WTC11 (cell line): ENCODE results near the gene MYOF. TPM values are rescaled to one million over a fixed set of nuclear protein-coding genes. Genes with fewer than 3 reads are reported as not detected.

Experiments used
- ATAC-seq: fragments of 200-7000 bp; cut with Tn5 transposase; 2 replicates; pipeline ENCODE4 v1.10.0; 2021; ENCODE audit warnings: mild to moderate bottlenecking, moderate library complexity
- CTCF ChIA-PET: fragments of 300-600 bp; sonication (Branson Sonifier 250); formaldehyde crosslinking; loops from one replicate; lab custom pipeline; 2021; ENCODE audit warnings: antibody characterized with exemption; lab: Charles Lee
- POLR2A ChIA-PET: fragments of 350-600 bp; sonication (Branson Sonifier 250); formaldehyde crosslinking; loops from one replicate; lab custom pipeline; 2021; ENCODE audit warnings: antibody characterized with exemption; lab: Charles Lee
- DNase-seq: peaks from one replicate; pipeline ENCODE4 v3.0.0; 2021; ENCODE audit warnings: low spot score
- H3K27ac Mint-ChIP-seq: 2 replicates; pipeline ENCODE4 v1.8.0; 2021; ENCODE audit warnings: mixed read lengths
- H3K27me3 Mint-ChIP-seq: 2 replicates; pipeline ENCODE4 v1.8.0; 2021; ENCODE audit warnings: low read depth, mild to moderate bottlenecking, moderate library complexity, mixed read lengths
- H3K36me3 Mint-ChIP-seq: 2 replicates; pipeline ENCODE4 v1.8.0; 2021; ENCODE audit warnings: mixed read lengths
- H3K4me1 Mint-ChIP-seq: 2 replicates; pipeline ENCODE4 v1.8.0; 2022; ENCODE audit warnings: mixed read lengths
- H3K4me3 Mint-ChIP-seq: 2 replicates; pipeline ENCODE4 v1.8.0; 2021; ENCODE audit warnings: mild to moderate bottlenecking, moderate library complexity, mixed read lengths
- H3K9me3 Mint-ChIP-seq: 2 replicates; pipeline ENCODE4 v1.8.0; 2021; ENCODE audit warnings: mixed read lengths
- FOXP1 ChIP-seq: sonication (generic); formaldehyde crosslinking; IDR thresholded peaks from 2 replicates; pipeline ENCODE4 v1.8.0; 2022; ENCODE audit warnings: missing genetic modification reagents, mild to moderate bottlenecking, moderate library complexity, borderline replicate concordance
- KAT7 ChIP-seq: sonication (generic); formaldehyde crosslinking; IDR thresholded peaks from 2 replicates; pipeline ENCODE4 v1.8.1; 2023; ENCODE audit warnings: missing genetic modification reagents, mild to moderate bottlenecking, borderline replicate concordance
- MYBL2 ChIP-seq: sonication (generic); formaldehyde crosslinking; IDR thresholded peaks from 2 replicates; pipeline ENCODE4 v1.8.1; 2023; ENCODE audit warnings: mild to moderate bottlenecking, moderate library complexity, missing genetic modification reagents
- NFE2L1 ChIP-seq: sonication (generic); formaldehyde crosslinking; IDR thresholded peaks from 2 replicates; pipeline ENCODE4 v1.8.1; 2023; ENCODE audit warnings: missing genetic modification reagents
- NR2C2 ChIP-seq: sonication (generic); formaldehyde crosslinking; IDR thresholded peaks from 2 replicates; pipeline ENCODE4 v1.8.0; 2022; ENCODE audit warnings: mild to moderate bottlenecking, missing genetic modification reagents
- PRRX2 ChIP-seq: fragments of 250-450 bp; sonication (Bioruptor Pico); IDR thresholded peaks from 2 replicates; pipeline ENCODE4 v1.8.0; 2021; ENCODE audit warnings: mild to moderate bottlenecking
- RORB ChIP-seq: fragments of 250-450 bp; sonication (Bioruptor Pico); IDR thresholded peaks from 2 replicates; pipeline ENCODE4 v1.9.0; 2021; ENCODE audit warnings: mild to moderate bottlenecking
- SP1 ChIP-seq: sonication (generic); formaldehyde crosslinking; conservative IDR thresholded peaks from 2 replicates; pipeline ENCODE4 v1.8.1; 2022; ENCODE audit warnings: missing genetic modification reagents
- ZNF121 ChIP-seq: sonication (generic); formaldehyde crosslinking; IDR thresholded peaks from 2 replicates; pipeline ENCODE4 v1.8.0; 2023; ENCODE audit warnings: missing genetic modification reagents
- ZNF138 ChIP-seq: sonication (generic); formaldehyde crosslinking; conservative IDR thresholded peaks from 2 replicates; pipeline ENCODE4 v1.8.1; 2022; ENCODE audit warnings: mild to moderate bottlenecking, moderate library complexity, missing genetic modification reagents
- ZNF232 ChIP-seq: sonication (generic); formaldehyde crosslinking; IDR thresholded peaks from 2 replicates; pipeline ENCODE4 v1.8.0; 2022; ENCODE audit warnings: mild to moderate bottlenecking, missing genetic modification reagents
- ZNF317 ChIP-seq: sonication (generic); formaldehyde crosslinking; IDR thresholded peaks from 2 replicates; pipeline ENCODE4 v1.8.1; 2023; ENCODE audit warnings: low read depth, mild to moderate bottlenecking, moderate library complexity, missing genetic modification reagents, borderline replicate concordance
- total RNA-seq: library from RNA; stranded (reverse); gene quantifications from 3 replicates; pipeline ENCODE4 v1.2.3, GENCODE V29; 2021
- TF ChIP-seq, protein P1 (sequence below): sonication (generic); formaldehyde crosslinking; IDR thresholded peaks from 2 replicates; pipeline ENCODE4 v1.8.1; 2023; ENCODE audit warnings: mild to moderate bottlenecking, missing genetic modification reagents, borderline replicate concordance
- TF ChIP-seq, protein P2 (sequence below): sonication (generic); formaldehyde crosslinking; IDR thresholded peaks from 2 replicates; pipeline ENCODE4 v1.8.1; 2023; ENCODE audit warnings: mild to moderate bottlenecking, missing genetic modification reagents, moderate library complexity
- TF ChIP-seq, protein P3 (sequence below): sonication (generic); formaldehyde crosslinking; IDR thresholded peaks from 2 replicates; pipeline ENCODE4 v1.8.0; 2022; ENCODE audit warnings: mild to moderate bottlenecking, missing genetic modification reagents
- TF ChIP-seq, protein P4 (sequence below): sonication (generic); formaldehyde crosslinking; IDR thresholded peaks from 2 replicates; pipeline ENCODE4 v1.8.0; 2023; ENCODE audit warnings: missing genetic modification reagents
- TF ChIP-seq, protein P5 (sequence below): sonication (generic); formaldehyde crosslinking; IDR thresholded peaks from 2 replicates; pipeline ENCODE4 v1.8.0; 2023; ENCODE audit warnings: mild to moderate bottlenecking, missing genetic modification reagents
- TF ChIP-seq, protein P6 (sequence below): sonication (generic); formaldehyde crosslinking; IDR thresholded peaks from 2 replicates; pipeline ENCODE4 v1.8.0; 2022; ENCODE audit warnings: missing genetic modification reagents
- TF ChIP-seq, protein P7 (sequence below): fragments of 250-450 bp; sonication (Bioruptor Pico); IDR thresholded peaks from 2 replicates; pipeline ENCODE4 v1.8.0; 2021; ENCODE audit warnings: mild to moderate bottlenecking

MYOF gene
- total RNA-seq, 1 experiment from 2014 or later: 1.8 TPM

DNA sequence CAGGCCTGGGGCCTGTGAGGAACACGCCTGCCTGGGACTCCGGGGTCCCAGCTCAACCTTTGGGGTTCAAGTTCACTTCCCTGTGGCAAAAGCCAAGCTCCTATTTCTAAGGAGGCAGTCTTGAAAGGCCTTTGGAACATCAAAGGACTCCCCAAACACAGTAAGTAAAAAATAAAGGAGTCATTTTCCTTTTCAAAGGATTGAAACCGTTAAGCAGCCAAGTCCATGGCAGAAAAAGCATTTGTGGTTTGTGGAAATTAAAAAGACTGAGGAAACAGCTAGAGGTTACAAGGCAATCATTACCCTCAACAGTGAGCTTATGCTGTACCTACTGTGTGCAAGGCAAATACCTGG lies 200.8 kb downstream of the MYOF start:
- ATAC-seq: peak; percentile 6
- POLR2A ChIA-PET: interaction anchor here (0.5 to 2.0 kb wide), 4 partner anchors 9 to 439 kb away, joined by 4 to 7 read pairs (median 4); no protein-coding TSS in a partner anchor
- peak overlapping the region; percentile 100 for H3K27ac Mint-ChIP-seq

DNA sequence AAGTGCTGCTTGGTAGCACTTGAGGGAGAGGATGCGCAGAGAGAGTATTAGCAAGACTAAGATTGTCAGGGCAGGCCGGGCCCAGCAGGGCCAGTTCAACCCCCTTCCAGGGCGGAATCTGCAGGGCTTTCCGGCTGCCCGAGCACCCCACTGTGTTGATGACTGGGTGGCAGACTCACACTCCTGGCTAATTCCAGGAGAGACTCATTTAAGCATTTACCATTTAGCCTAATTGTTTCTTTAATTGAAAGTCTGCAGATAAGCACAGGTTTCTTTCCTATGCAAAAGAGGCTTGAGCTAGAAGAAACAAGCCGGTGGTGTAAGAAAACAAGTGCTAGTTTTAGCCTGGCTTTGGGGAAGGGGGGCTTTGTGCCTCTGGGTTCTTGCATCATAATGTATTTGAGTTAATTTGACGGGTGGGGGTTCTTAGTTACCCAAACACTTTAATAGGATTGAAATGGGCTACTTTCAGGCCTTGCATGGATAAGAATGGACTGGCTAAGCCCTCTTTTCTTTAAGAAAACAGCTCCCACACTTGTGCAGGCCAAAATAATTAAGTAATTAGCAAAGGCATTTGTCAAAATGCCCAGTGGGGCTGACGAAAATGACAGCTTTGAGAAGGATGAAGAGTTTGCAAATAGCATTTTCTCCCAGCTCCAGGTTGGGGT lies 201.3 kb downstream of the MYOF start:
- H3K27me3 Mint-ChIP-seq: peaks cover 52% of the 10 kb centered on the region
- peaks cover 25% of the 10 kb centered on the region for H3K36me3 Mint-ChIP-seq
- peaks cover 59% of the 10 kb centered on the region for H3K4me1 Mint-ChIP-seq
- H3K4me3 Mint-ChIP-seq: peak overlapping the region; percentile 42
- no peaks in the 10 kb centered on the region for H3K9me3 Mint-ChIP-seq
- ATAC-seq: peak; percentile 90
- POLR2A ChIA-PET: interaction anchor here (1.5 to 2.0 kb wide), 3 partner anchors 8 to 115 kb away, joined by 4 to 7 read pairs (median 4); no protein-coding TSS in a partner anchor
- CTCF ChIA-PET: interaction anchor here (0.5 to 3.0 kb wide), 11 partner anchors 8 to 208 kb away, joined by 3 to 25 read pairs (median 6); partner anchors contain the start of gene CYP26A1
- peak; percentile 89 for DNase-seq
- H3K27ac Mint-ChIP-seq: peak overlapping the region; percentile 100
- TF ChIP-seq, protein P1, sequence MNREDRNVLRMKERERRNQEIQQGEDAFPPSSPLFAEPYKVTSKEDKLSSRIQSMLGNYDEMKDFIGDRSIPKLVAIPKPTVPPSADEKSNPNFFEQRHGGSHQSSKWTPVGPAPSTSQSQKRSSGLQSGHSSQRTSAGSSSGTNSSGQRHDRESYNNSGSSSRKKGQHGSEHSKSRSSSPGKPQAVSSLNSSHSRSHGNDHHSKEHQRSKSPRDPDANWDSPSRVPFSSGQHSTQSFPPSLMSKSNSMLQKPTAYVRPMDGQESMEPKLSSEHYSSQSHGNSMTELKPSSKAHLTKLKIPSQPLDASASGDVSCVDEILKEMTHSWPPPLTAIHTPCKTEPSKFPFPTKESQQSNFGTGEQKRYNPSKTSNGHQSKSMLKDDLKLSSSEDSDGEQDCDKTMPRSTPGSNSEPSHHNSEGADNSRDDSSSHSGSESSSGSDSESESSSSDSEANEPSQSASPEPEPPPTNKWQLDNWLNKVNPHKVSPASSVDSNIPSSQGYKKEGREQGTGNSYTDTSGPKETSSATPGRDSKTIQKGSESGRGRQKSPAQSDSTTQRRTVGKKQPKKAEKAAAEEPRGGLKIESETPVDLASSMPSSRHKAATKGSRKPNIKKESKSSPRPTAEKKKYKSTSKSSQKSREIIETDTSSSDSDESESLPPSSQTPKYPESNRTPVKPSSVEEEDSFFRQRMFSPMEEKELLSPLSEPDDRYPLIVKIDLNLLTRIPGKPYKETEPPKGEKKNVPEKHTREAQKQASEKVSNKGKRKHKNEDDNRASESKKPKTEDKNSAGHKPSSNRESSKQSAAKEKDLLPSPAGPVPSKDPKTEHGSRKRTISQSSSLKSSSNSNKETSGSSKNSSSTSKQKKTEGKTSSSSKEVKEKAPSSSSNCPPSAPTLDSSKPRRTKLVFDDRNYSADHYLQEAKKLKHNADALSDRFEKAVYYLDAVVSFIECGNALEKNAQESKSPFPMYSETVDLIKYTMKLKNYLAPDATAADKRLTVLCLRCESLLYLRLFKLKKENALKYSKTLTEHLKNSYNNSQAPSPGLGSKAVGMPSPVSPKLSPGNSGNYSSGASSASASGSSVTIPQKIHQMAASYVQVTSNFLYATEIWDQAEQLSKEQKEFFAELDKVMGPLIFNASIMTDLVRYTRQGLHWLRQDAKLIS: peak; percentile 32; the same call in 1 of the 2 replicates
- TF ChIP-seq, protein P2, sequence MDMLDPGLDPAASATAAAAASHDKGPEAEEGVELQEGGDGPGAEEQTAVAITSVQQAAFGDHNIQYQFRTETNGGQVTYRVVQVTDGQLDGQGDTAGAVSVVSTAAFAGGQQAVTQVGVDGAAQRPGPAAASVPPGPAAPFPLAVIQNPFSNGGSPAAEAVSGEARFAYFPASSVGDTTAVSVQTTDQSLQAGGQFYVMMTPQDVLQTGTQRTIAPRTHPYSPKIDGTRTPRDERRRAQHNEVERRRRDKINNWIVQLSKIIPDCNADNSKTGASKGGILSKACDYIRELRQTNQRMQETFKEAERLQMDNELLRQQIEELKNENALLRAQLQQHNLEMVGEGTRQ (CRISPR knock-in tag): peak; percentile 2; the same call in 1 of the 2 replicates
- TF ChIP-seq RORB (CRISPR knock-in tag): no peak
- TF ChIP-seq SP1 (CRISPR knock-in tag): peak; percentile 30
- no peak for TF ChIP-seq MYBL2
- no peak for TF ChIP-seq ZNF138 (CRISPR knock-in tag)
- TF ChIP-seq FOXP1: peak; percentile 42; the same call in 1 of the 2 replicates
- TF ChIP-seq, protein P3, sequence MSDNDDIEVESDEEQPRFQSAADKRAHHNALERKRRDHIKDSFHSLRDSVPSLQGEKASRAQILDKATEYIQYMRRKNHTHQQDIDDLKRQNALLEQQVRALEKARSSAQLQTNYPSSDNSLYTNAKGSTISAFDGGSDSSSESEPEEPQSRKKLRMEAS (CRISPR knock-in tag): peak; percentile 84; the same call in 1 of the 2 replicates
- TF ChIP-seq PRRX2: peak; percentile 42; the same call in 1 of the 2 replicates
- TF ChIP-seq, protein P4, sequence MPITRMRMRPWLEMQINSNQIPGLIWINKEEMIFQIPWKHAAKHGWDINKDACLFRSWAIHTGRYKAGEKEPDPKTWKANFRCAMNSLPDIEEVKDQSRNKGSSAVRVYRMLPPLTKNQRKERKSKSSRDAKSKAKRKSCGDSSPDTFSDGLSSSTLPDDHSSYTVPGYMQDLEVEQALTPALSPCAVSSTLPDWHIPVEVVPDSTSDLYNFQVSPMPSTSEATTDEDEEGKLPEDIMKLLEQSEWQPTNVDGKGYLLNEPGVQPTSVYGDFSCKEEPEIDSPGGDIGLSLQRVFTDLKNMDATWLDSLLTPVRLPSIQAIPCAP (CRISPR knock-in tag): no peak
- TF ChIP-seq ZNF232 (CRISPR knock-in tag): 0 out of 2 replicates have a peak, but pooled peaks have one; percentile 35
- no peak for TF ChIP-seq NR2C2 (CRISPR knock-in tag)
- TF ChIP-seq ZNF121: peak; percentile 5; the same call in 1 of the 2 replicates
- no peak for TF ChIP-seq ZNF317 (CRISPR knock-in tag)
- TF ChIP-seq KAT7 (CRISPR knock-in tag): no peak
- TF ChIP-seq NFE2L1 (CRISPR knock-in tag): no peak
- TF ChIP-seq, protein P5, sequence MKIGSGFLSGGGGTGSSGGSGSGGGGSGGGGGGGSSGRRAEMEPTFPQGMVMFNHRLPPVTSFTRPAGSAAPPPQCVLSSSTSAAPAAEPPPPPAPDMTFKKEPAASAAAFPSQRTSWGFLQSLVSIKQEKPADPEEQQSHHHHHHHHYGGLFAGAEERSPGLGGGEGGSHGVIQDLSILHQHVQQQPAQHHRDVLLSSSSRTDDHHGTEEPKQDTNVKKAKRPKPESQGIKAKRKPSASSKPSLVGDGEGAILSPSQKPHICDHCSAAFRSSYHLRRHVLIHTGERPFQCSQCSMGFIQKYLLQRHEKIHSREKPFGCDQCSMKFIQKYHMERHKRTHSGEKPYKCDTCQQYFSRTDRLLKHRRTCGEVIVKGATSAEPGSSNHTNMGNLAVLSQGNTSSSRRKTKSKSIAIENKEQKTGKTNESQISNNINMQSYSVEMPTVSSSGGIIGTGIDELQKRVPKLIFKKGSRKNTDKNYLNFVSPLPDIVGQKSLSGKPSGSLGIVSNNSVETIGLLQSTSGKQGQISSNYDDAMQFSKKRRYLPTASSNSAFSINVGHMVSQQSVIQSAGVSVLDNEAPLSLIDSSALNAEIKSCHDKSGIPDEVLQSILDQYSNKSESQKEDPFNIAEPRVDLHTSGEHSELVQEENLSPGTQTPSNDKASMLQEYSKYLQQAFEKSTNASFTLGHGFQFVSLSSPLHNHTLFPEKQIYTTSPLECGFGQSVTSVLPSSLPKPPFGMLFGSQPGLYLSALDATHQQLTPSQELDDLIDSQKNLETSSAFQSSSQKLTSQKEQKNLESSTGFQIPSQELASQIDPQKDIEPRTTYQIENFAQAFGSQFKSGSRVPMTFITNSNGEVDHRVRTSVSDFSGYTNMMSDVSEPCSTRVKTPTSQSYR (CRISPR knock-in tag): no peak
- TF ChIP-seq, protein P6, sequence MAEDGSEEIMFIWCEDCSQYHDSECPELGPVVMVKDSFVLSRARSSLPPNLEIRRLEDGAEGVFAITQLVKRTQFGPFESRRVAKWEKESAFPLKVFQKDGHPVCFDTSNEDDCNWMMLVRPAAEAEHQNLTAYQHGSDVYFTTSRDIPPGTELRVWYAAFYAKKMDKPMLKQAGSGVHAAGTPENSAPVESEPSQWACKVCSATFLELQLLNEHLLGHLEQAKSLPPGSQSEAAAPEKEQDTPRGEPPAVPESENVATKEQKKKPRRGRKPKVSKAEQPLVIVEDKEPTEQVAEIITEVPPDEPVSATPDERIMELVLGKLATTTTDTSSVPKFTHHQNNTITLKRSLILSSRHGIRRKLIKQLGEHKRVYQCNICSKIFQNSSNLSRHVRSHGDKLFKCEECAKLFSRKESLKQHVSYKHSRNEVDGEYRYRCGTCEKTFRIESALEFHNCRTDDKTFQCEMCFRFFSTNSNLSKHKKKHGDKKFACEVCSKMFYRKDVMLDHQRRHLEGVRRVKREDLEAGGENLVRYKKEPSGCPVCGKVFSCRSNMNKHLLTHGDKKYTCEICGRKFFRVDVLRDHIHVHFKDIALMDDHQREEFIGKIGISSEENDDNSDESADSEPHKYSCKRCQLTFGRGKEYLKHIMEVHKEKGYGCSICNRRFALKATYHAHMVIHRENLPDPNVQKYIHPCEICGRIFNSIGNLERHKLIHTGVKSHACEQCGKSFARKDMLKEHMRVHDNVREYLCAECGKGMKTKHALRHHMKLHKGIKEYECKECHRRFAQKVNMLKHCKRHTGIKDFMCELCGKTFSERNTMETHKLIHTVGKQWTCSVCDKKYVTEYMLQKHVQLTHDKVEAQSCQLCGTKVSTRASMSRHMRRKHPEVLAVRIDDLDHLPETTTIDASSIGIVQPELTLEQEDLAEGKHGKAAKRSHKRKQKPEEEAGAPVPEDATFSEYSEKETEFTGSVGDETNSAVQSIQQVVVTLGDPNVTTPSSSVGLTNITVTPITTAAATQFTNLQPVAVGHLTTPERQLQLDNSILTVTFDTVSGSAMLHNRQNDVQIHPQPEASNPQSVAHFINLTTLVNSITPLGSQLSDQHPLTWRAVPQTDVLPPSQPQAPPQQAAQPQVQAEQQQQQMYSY (CRISPR knock-in tag): peak; percentile 50; the same call in 1 of the 2 replicates

More for the DNA sequence above, 200.8 kb downstream of the MYOF start:
- H3K27me3 Mint-ChIP-seq: peaks cover 56% of the 10 kb centered on the region
- no peak for DNase-seq
- H3K4me3 Mint-ChIP-seq: peak overlapping the region; percentile 25; the same call in 1 of the 2 replicates
- CTCF ChIA-PET: interaction anchor here (0.5 to 3.0 kb wide), 10 partner anchors 8 to 208 kb away, joined by 3 to 25 read pairs (median 5); partner anchors contain the start of gene CYP26A1
- peaks cover 60% of the 10 kb centered on the region for H3K4me1 Mint-ChIP-seq
- no peaks in the 10 kb centered on the region for H3K9me3 Mint-ChIP-seq
- peaks cover 25% of the 10 kb centered on the region for H3K36me3 Mint-ChIP-seq
- TF ChIP-seq, protein P7, sequence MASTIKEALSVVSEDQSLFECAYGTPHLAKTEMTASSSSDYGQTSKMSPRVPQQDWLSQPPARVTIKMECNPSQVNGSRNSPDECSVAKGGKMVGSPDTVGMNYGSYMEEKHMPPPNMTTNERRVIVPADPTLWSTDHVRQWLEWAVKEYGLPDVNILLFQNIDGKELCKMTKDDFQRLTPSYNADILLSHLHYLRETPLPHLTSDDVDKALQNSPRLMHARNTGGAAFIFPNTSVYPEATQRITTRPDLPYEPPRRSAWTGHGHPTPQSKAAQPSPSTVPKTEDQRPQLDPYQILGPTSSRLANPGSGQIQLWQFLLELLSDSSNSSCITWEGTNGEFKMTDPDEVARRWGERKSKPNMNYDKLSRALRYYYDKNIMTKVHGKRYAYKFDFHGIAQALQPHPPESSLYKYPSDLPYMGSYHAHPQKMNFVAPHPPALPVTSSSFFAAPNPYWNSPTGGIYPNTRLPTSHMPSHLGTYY (CRISPR knock-in tag): no peak
